GOT3 (cell line): ENCODE results near the gene TMPRSS3.

Experiments used
- DNase-seq: peaks from one replicate; lab custom pipeline; 2025; ENCODE audit warnings: mixed read lengths; lab: John Stamatoyannopoulos, UW

TMPRSS3 gene

GRCh38 chr21:42370894-42371654 lies 24.8 kb downstream of the TMPRSS3 start:
- no peak for DNase-seq

- no peak for DNase-seq
Observed at GRCh38 chr21:42369821-42370220, 26.0 kb downstream of the TMPRSS3 start.

- DNase-seq, result no peak
Observed at GRCh38 chr21:42367367-42368165, 28.3 kb downstream of the TMPRSS3 start.

GRCh38 chr21:42366292-42367010 lies 29.4 kb downstream of the TMPRSS3 start, which contains the start of gene TFF1:
TFF1 (minus strand) TSS chr21:42366535; CDS start chr21:42366495, 40 bp downstream.
- no peak for DNase-seq

- DNase-seq, result no peak
Observed at GRCh38 chr21:42365770-42366169, 30.1 kb downstream of the TMPRSS3 start.

- DNase-seq, result no peak
Observed at GRCh38 chr21:42364304-42364865, 31.5 kb downstream of the TMPRSS3 start.

DNA sequence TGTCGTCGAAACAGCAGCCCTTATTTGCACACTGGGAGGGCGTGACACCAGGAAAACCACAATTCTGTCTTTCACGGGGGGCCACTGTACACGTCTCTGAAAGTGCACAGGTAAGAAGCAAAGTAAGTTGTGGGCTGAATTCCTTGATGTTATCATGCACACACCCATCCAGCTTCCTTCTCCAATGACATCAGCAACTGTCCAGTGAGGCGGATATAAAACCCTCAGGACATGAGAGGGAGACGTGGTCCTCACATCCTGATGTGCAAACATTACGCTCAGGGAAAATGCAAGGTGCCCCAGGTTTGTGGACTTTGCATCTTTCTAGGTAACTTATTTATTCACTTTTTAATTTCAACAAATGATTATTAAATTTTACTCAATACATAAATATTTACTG lies 32.5 kb downstream of the TMPRSS3 start:
- no peak for DNase-seq

DNA sequence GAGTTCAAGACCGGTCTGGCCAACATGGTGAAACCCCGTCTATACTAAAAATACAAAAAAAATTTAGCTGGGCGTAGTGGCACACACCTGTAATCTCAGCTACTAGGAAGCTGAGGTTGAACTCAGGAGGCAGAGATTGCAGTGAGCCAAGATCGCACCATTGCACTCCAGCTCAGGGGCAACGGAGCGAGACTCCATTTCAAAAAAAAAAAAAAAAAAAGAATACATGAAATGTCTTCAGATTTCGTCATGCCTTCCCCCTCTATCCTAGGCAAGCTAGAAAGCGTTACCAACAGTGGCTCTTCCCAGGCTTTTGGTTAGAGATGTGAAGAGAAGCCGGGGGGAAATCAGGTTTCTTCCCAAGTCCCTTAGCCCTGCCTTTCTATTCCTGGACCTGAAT lies 33.2 kb downstream of the TMPRSS3 start:
- DNase-seq, result no peak

DNA sequence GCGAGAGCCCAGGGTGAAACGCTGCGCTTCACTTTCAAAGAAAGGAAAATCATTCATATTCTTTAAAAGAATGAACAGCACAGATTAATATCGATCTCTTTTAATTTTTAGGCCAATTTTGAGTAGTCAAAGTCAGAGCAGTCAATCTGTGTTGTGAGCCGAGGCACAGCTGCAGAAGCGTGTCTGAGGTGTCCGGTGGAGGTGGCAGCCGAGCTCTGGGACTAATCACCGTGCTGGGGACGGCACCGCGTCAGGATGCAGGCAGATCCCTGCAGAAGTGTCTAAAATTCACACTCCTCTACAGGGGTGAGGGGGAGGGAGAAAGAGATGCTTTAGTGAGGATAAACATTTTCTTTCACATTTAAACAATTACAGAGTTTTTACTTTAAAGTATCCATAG lies 33.7 kb downstream of the TMPRSS3 start:
- DNase-seq, result no peak

- no peak for DNase-seq
Observed at GRCh38 chr21:42361286-42361685, 34.6 kb downstream of the TMPRSS3 start.

- DNase-seq, result no peak
Observed at GRCh38 chr21:42360317-42360716, 35.5 kb downstream of the TMPRSS3 start.

DNA sequence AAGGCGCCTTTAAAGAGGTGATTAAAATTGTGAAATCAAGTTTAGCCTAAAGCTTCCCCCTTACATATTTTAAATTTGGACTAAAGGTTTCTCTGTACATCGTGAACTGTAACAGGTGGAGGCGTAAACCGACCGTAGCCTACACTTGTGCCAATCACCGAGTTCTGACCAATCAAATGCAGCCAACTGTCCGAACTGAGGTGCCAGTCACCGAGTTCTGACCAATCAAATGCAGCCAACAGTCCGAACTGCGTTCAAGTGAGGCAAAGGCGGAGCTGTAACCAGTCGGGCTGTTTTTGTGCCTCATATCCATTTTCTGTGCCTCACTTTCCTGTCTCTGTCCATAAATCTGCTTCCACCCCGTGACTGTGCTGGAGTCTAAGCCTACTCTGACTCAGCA lies 36.9 kb downstream of the TMPRSS3 start:
- no peak for DNase-seq

- no peak for DNase-seq
Observed at GRCh38 chr21:42358261-42358660, 37.6 kb downstream of the TMPRSS3 start.

- no peak for DNase-seq
Observed at GRCh38 chr21:42357307-42357706, 38.5 kb downstream of the TMPRSS3 start.

- no peak for DNase-seq
Observed at GRCh38 chr21:42356650-42357049, 39.2 kb downstream of the TMPRSS3 start.

- DNase-seq, result no peak
Observed at GRCh38 chr21:42356046-42356445, 39.8 kb downstream of the TMPRSS3 start.

- no peak for DNase-seq
Observed at GRCh38 chr21:42353623-42354022, 42.2 kb downstream of the TMPRSS3 start.

DNA sequence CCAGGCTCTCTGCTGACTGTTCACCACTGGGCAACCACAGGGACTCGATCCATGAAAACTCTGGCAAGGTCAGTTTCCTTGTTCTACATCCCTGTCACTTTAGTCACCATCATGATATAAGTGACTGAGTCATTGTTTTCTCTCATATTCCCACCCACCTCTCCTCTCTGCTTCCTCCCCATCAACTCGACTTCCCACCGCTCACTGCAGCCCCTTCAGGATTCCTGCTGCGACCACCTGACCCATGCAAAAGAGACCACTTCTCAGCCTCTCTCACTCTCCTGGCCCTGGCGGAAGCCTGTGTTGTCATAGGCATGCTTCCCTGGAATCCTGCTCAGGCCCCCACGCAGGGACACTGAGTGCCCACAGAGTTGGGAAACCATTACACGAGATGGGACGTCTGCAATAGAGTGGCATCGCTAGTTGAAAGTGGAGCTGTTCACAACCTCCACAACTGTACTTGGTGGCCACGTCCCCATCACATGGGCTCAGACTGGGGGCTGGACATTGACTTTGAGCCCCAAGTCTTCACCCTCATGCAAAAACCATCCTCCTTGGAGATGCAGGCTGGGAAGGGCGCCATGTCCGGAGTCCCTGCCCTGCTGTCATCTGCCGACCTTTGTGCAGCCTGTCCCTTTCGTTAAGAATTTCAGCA lies 43.3 kb downstream of the TMPRSS3 start:
- no peak for DNase-seq

DNA sequence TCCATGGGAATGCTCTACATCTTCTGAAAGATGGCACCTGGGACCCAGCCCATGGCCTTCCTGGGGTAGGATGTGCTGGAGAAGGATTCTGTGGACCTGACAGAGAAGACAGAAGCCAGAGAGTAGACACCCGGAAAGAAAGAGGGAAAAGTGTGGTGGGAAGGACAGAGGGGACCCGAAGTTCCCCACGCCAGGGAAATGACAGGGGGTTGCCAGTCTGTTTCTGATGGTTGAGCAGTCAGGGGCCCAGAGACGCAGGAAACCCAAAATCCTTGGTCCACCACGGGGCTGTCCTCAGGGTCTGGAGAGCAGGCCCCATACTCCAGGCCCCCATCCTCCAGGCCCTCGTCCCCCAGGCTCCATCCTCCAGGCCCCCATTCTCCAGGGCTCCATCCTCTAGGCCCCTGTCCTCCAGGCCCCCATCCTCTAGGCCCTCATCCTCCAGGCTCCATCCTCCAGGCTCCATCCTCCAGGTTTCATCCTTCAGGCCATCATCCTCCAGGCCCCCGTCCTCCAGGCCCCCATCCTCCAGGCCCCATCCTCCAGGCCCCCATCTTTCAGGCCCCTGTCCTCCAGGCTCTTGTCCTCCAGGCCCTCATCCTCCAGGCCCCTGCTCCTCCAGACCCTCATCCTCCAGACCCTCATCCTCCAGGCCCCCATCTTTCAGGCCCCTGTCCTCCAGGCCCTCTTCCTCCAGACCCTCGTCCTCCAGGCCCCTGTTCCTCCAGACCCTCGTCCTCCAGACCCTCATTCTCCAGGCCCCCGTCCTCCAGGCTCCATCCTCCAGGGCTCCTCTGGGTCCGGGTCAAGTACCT lies 44.0 kb downstream of the TMPRSS3 start:
- DNase-seq, result no peak

DNA sequence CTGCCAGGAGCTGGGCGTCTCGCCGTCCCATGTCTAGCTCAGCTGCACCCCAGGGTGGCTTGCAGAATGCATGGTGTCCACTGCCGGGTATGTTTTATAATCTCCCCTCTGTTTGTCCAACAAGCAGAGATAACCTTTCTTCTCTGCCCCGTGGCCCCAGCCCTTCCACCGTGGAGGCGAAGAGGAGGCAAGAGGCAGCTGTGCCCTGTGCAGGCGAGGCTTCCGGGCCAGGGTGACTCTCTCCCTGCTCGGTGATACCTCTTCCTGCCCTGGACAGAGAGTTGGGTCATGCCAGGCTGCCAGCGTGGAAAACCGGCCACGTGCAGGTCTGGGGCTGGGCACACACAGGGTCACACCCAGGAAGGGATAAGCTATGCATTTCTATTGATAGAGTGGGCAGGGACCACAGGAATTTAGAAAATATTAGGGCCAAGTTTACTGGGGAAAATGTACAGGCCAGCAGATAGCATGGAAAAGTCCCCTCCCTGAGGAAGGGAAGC lies 44.9 kb downstream of the TMPRSS3 start, which contains the start of gene TFF2:
TFF2 (minus strand) TSS at position 68 of the 500 bp plus-strand sequence; CDS start at position 31, 37 bp downstream.
- no peak for DNase-seq
